A673 (cell line): Measurements from ENCODE around the gene CCDC92.

ENCODE experiments used
- CTCF ChIP-seq: fragments of 300-800, 200-600 bp; sonication (generic); conservative IDR thresholded peaks from 2 replicates; pipeline ENCODE4 v1.5.1; 2017; ENCODE audit warnings: low read depth, mild to moderate bottlenecking, antibody characterized with exemption, low read length, moderate library complexity, mixed read lengths
- EZH2 ChIP-seq: fragments of 200-600 bp; sonication (generic); IDR thresholded peaks from 2 replicates; pipeline ENCODE4 v1.6.1; 2017; ENCODE audit warnings: borderline replicate concordance, low read depth, mild to moderate bottlenecking, mixed read lengths, antibody characterized with exemption, low read length; ENCODE audit not compliant: poor library complexity, severe bottlenecking

- no peak for TF ChIP-seq CTCF
- TF ChIP-seq EZH2, result no peak
Observed at GRCh38 chr12:124002654-124003053, 30.0 kb upstream of the CCDC92 start.
